Brain microvascular endothelial cell (primary cell): ENCODE results near the gene UBR2.

ENCODE experiments used
- DNase-seq: peaks from one replicate; pipeline ENCODE4 v3.0.0-alpha.2; 2020
- H3K27ac ChIP-seq: fragments of 250-450 bp; sonication (Bioruptor Pico); 2 replicates; pipeline ENCODE4 v1.5.1; 2020; ENCODE audit warnings: mild to moderate bottlenecking, moderate library complexity
- H3K27me3 ChIP-seq: fragments of 250-450 bp; sonication (Bioruptor Pico); replicated peaks from 2 replicates; pipeline ENCODE4 v1.5.1; 2020; ENCODE audit warnings: mild to moderate bottlenecking
- H3K36me3 ChIP-seq: fragments of 250-450 bp; sonication (Bioruptor Pico); replicated peaks from 2 replicates; pipeline ENCODE4 v1.5.1; 2020; ENCODE audit warnings: mild to moderate bottlenecking
- H3K4me3 ChIP-seq: 2 replicates; pipeline ENCODE4 v1.5.1; 2011; ENCODE audit warnings: low read depth, mild to moderate bottlenecking, control low read depth, low read length, moderate library complexity
- in situ Hi-C: cut with HindIII; loops from 2 replicates; pipeline ENCODE4 v1.10.0; 2017; ENCODE audit warnings: low sequenced_read_pairs, low pct_ligation_motif_present
- TF ChIP-seq, protein P1 (sequence below): IDR thresholded peaks from 2 replicates; pipeline ENCODE4 v1.5.1; 2011; ENCODE audit warnings: low read depth, mild to moderate bottlenecking, moderate library complexity, low read length, control low read depth, inconsistent platforms; ENCODE audit errors: missing control alignments

The UBR2 gene

GRCh38 chr6:42708096-42708495 is 144.3 kb downstream of the UBR2 start:
- no peak overlapping the region for H3K4me3 ChIP-seq
- no peaks in the 10 kb centered on the region for H3K27me3 ChIP-seq
- no peaks in the 10 kb centered on the region for H3K36me3 ChIP-seq
- TF ChIP-seq, protein P1, sequence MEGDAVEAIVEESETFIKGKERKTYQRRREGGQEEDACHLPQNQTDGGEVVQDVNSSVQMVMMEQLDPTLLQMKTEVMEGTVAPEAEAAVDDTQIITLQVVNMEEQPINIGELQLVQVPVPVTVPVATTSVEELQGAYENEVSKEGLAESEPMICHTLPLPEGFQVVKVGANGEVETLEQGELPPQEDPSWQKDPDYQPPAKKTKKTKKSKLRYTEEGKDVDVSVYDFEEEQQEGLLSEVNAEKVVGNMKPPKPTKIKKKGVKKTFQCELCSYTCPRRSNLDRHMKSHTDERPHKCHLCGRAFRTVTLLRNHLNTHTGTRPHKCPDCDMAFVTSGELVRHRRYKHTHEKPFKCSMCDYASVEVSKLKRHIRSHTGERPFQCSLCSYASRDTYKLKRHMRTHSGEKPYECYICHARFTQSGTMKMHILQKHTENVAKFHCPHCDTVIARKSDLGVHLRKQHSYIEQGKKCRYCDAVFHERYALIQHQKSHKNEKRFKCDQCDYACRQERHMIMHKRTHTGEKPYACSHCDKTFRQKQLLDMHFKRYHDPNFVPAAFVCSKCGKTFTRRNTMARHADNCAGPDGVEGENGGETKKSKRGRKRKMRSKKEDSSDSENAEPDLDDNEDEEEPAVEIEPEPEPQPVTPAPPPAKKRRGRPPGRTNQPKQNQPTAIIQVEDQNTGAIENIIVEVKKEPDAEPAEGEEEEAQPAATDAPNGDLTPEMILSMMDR, result no peak
- in situ Hi-C loops, result no loop called here
- no peak for DNase-seq
- no peak overlapping the region for H3K27ac ChIP-seq

- no peaks in the 10 kb centered on the region for H3K36me3 ChIP-seq
- no peak for DNase-seq
- no peaks in the 10 kb centered on the region for H3K27me3 ChIP-seq
- H3K27ac ChIP-seq, result no peak overlapping the region
- H3K4me3 ChIP-seq, result no peak overlapping the region
- in situ Hi-C loops, result no loop called here
- TF ChIP-seq, protein P1, result no peak
These were observed 146.0 kb downstream of the UBR2 start for GRCh38 chr6:42709871-42710270.

DNA sequence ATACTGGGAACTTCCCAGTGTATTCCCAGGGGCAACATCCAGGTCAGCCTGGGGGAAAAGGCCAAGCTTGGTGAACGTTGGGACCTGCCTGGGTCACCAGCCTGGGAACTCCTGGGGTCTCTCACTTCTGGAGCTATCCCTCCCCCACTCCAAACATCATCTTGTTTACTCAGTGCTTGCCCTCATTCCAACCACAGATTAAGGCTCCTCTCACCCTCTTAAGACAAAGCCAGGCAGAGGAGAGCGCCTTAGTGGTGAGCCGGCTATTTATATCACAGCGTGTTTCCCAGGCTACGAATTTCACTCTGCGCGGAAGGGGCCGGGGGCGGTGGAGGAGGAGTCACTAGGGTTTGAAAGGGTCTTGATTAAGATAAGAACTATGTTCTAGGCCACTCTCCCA is 146.5 kb downstream of the UBR2 start:
- H3K27ac ChIP-seq, result no peak overlapping the region
- H3K27me3 ChIP-seq, result no peaks in the 10 kb centered on the region
- peak; percentile 80 for DNase-seq
- in situ Hi-C loops, result no loop called here
- TF ChIP-seq, protein P1, result no peak
- no peaks in the 10 kb centered on the region for H3K36me3 ChIP-seq
- H3K4me3 ChIP-seq, result no peak overlapping the region

GRCh38 chr6:42711930-42712329 is 148.1 kb downstream of the UBR2 start:
- H3K27me3 ChIP-seq, result no peaks in the 10 kb centered on the region
- H3K4me3 ChIP-seq, result no peak overlapping the region
- H3K27ac ChIP-seq, result no peak overlapping the region
- in situ Hi-C loops, result no loop called here
- H3K36me3 ChIP-seq, result no peaks in the 10 kb centered on the region
- no peak for DNase-seq
- TF ChIP-seq, protein P1, result no peak

DNA sequence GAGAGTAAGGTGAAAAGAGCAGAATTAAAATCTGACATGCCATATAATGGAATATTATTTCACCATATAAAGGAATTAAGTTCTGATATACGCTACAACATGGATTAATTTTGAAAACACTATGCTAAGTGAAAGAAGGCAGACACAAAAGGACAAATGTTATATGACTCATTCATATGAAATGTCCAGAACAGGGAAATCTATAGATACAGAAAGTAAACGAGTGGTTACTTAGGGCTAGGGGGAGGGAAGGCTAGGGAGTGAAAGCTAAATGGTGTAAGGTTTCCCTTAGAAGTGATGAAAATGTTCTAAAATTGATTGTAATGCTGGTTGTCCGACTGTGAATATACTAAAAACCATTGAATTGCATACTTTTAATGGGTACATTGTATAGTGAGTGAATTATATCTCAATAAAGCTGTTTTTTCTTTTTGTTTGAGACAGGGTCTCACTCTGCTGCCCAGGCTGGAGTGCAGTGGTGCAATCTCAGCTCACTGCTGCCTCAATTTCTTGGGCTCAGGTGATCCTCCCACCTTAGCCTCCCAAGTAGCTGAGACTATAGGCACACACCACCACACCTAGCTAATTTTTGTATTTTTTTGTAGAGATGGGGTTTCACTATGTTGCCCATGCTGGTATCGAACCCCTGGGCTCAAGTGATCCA is 150.4 kb downstream of the UBR2 start:
- DNase-seq, result peak; percentile 58
- H3K27ac ChIP-seq, result peak overlapping the region; percentile 77
- H3K36me3 ChIP-seq, result no peaks in the 10 kb centered on the region

More for the DNA sequence above, 150.4 kb downstream of the UBR2 start:
- H3K4me3 ChIP-seq, result no peak overlapping the region
- TF ChIP-seq, protein P1, result no peak
- in situ Hi-C loops, result no loop called here
- no peaks in the 10 kb centered on the region for H3K27me3 ChIP-seq
